Activated T-helper 2 cell treated with anti-CD3 and anti-CD28 coated beads, Interferon-gamma antibody, Interleukin-2, Interleukin-4, amounts not matched to agents 10 μg/mL and 5 μg/mL and 100 μg/mL, durations not matched to agents 14 hours and 24 hours and 36 hours (primary cell): Measurements from ENCODE around the gene DNAJC5. TPM values are rescaled to one million over a fixed set of nuclear protein-coding genes. Genes with fewer than 3 reads are reported as not detected.

ENCODE experiments used
- DNase-seq: peaks from one replicate; pipeline ENCODE4 v3.0.0; 2021; ENCODE audit warnings: low spot score
- H3K27ac Mint-ChIP-seq: one replicate; pipeline ENCODE4 v1.8.0; 2021; ENCODE audit warnings: mixed read lengths
- H3K27me3 Mint-ChIP-seq: one replicate; pipeline ENCODE4 v1.8.0; 2021; ENCODE audit warnings: low read depth, mixed read lengths
- H3K36me3 Mint-ChIP-seq: one replicate; pipeline ENCODE4 v1.8.0; 2021; ENCODE audit warnings: low read depth, mixed read lengths
- H3K4me1 Mint-ChIP-seq: one replicate; pipeline ENCODE4 v1.8.0; 2021; ENCODE audit warnings: low read depth, mixed read lengths
- H3K4me3 Mint-ChIP-seq: one replicate; pipeline ENCODE4 v1.8.0; 2021; ENCODE audit warnings: low read depth, mild to moderate bottlenecking, moderate library complexity, mixed read lengths
- H3K9me3 Mint-ChIP-seq: one replicate; pipeline ENCODE4 v1.8.0; 2021; ENCODE audit warnings: mixed read lengths
- intact Hi-C: fragments of 100-400 bp; cut with micrococcal nuclease; formaldehyde crosslinking; loops from one replicate; pipeline ENCODE4 v1.15.1; 2023
- total RNA-seq: library from RNA; stranded (reverse); gene quantifications from 2 replicates; pipeline ENCODE4 v1.2.3, GENCODE V29; 2022

Gene DNAJC5
- total RNA-seq, 1 donor from 2014 or later = 38.1 TPM

DNA sequence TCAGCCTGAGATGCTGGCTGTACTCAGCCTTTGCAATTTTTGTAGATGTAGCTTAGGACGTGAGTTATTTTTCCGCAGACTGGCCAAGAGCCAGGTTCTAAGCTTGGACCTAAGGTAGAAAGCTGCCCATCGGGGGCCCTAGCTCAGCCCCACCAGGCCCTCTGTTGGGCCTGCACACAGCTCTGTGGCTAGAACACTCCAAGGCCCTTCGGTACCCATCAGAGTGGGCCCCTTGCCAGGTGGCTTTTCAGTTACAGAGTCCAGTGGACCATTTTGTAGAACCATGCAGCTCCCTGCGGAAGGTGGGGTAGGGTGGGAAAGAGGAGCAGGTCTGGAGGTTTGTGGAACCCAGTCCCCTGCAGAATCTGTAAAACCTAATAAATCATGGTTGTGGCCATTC, 38.7 kb downstream of the DNAJC5 start:
- intact Hi-C loops = no loop called here
- Mint-ChIP-seq H3K4me3 (no peak overlapping the region), H3K9me3 (no peaks in the 10 kb centered on the region), H3K36me3 (peaks cover 53% of the 10 kb centered on the region), H3K27ac (no peak overlapping the region), H3K4me1 (no peaks in the 10 kb centered on the region), H3K27me3 (no peaks in the 10 kb centered on the region)
- no peak for DNase-seq

DNA sequence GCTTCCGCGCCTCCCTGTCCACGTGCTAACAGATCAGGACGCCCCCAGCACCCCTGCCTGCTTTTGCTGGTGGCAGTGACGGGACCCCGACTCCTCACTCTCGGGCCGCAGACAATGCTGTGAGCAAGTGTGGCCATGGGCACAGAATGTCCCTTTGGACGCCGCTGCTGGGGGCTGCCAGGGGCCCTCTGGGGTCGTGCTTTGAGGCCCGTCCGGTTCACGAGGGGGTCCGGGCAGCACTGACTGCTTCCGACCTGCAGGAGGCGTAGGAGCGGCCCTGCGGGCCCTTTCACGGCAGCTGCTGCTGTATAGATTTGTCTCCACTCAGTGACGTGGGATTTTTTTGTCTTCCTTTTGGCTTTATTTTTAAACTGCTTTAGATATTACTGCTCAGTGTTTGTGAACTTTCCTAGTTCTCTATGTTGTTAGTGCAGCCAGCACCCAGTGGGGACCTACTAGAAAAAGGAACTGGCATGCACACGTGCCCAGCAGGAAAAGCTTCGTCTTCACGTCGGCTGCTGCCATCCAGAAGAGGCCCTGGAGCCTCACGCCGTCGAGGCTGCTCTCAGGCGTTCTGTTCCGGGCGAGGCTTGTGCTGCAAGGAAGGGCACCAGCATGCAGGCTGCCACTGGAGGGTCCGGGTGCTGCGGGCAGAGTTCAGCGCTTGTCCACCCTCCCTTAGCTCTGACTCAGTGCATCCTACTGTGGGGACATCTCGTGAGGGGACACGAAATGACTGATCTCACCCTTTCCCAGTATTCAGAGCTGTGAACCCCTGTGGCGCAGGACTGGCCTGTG, 39.5 kb downstream of the DNAJC5 start:
- intact Hi-C loops = no loop called here
- no peaks in the 10 kb centered on the region for H3K27me3 Mint-ChIP-seq
- no peaks in the 10 kb centered on the region for H3K9me3 Mint-ChIP-seq
- H3K4me3 Mint-ChIP-seq = no peak overlapping the region
- H3K27ac Mint-ChIP-seq = no peak overlapping the region
- no peak for DNase-seq
- H3K4me1 Mint-ChIP-seq = no peaks in the 10 kb centered on the region
- peaks cover 48% of the 10 kb centered on the region for H3K36me3 Mint-ChIP-seq

DNA sequence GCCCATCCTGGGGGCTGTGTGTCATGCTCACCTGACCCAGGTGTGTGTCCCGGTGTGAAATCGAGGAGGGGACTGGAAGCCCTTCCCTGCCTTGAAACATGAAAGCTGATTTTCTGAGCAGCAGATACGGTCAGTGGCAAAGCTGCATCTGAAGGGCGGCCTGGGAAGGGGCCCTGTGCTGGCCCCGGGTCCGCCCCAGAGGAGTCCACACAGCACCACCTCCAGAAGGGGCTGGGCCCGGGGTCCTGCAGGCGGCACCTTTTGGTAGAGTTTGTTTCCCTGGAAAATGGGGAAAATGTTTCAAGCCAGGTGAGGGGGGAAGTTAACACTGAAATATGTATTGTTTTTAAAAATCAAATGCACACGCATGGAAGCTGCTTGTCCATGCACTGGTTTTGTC, 40.5 kb downstream of the DNAJC5 start:
- DNase-seq = no peak
- H3K9me3 Mint-ChIP-seq = no peaks in the 10 kb centered on the region
- intact Hi-C loops = no loop called here
- H3K27ac Mint-ChIP-seq = no peak overlapping the region
- peaks cover 43% of the 10 kb centered on the region for H3K36me3 Mint-ChIP-seq
- H3K4me3 Mint-ChIP-seq = no peak overlapping the region
- H3K27me3 Mint-ChIP-seq = no peaks in the 10 kb centered on the region
- no peaks in the 10 kb centered on the region for H3K4me1 Mint-ChIP-seq

DNA sequence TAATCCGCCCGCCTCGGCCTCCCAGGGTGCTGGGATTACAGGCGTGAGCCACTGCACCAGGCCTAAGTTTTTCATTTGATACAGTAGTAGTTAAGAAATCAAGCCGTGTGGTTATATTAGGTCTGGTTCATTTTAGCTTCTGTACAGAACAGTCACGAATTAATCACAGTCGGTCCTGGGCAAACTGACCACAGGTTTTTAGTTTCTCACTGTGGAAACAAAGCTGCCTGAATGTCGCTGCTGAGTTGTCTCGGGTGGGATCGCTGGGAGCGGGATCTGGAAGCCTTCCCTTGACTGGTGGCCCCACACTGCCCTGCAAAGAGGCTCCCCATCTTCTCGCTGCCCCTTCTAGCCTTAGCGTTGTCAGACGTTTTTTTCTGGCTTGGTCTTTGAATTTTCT, 42.7 kb downstream of the DNAJC5 start:
- H3K36me3 Mint-ChIP-seq = peaks cover 31% of the 10 kb centered on the region
- no peaks in the 10 kb centered on the region for H3K27me3 Mint-ChIP-seq
- no peaks in the 10 kb centered on the region for H3K9me3 Mint-ChIP-seq
- H3K27ac Mint-ChIP-seq = no peak overlapping the region
- DNase-seq = no peak
- H3K4me1 Mint-ChIP-seq = peaks cover 6% of the 10 kb centered on the region
- no peak overlapping the region for H3K4me3 Mint-ChIP-seq
- intact Hi-C loops = no loop called here

DNA sequence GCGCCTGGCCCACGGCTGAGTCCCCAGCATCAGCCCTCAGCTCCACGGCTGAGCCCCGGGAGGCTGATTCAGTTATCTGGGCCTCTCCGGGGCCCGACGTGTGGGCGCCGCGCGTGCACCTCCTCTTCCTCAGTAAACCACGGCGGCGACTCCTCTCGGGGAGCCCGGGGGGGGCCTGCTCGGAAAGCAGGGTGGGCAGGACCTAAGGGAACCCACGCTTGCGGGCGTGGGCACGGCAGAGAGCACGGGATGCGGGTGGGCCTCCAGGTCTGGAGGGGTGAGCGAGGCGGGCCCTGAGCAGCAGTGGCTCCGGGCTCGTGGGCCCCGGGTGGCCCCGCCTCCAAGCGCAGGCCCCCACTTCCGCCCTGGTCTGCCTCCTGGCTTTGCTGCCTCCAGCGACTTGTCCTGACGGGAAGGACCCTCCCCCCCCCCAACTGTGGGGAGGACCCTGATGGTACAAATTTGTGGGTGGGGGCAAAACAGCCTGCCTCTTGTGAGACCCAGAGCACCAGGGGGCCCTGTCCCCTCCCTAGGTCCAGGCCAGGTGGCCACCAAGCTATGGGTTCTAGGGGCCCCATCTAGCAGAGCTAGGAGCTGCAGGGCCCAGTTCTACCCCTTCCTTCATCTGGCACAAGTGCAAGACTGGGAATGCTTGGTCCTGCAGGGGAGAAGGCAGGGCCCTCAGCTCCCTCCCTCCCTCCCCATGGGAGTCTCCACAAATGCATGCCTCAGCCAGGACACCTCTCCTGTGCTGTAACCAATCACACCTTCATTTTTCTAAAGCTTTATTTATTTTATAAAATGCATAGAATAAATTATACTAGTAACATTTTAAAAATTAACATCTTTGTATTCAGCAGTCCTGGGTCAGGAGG, 44.4 kb downstream of the DNAJC5 start:
- Mint-ChIP-seq H3K4me3 (no peak overlapping the region), H3K4me1 (peaks cover 6% of the 10 kb centered on the region), H3K27ac (no peak overlapping the region), H3K9me3 (no peaks in the 10 kb centered on the region), H3K36me3 (peaks cover 32% of the 10 kb centered on the region), H3K27me3 (no peaks in the 10 kb centered on the region)
- no peak for DNase-seq
- intact Hi-C loops = no loop called here

DNA sequence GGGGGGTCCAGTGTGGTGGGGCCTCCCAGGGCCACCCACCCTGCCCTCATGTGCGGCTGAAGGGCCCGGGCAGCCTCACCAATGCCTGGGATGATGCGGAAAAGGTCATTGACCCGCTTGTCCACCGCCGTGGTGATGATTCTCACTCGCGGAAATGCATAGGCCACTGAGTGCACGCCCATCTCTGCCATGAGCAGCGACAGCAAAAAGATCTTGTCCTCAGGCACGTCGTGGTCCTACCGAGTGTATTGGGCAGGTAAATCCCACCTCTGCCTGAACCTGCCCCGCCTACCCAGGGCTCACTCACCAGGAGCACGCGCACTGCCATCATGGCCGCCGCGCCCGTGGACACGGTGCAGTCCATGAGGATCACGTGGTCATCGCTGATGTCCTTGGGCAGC, 45.1 kb downstream of the DNAJC5 start:
- peaks cover 6% of the 10 kb centered on the region for H3K4me1 Mint-ChIP-seq
- H3K27ac Mint-ChIP-seq = no peak overlapping the region
- H3K27me3 Mint-ChIP-seq = no peaks in the 10 kb centered on the region
- no peaks in the 10 kb centered on the region for H3K9me3 Mint-ChIP-seq
- peaks cover 28% of the 10 kb centered on the region for H3K36me3 Mint-ChIP-seq
- intact Hi-C loops = no loop called here
- DNase-seq = no peak
- no peak overlapping the region for H3K4me3 Mint-ChIP-seq

DNA sequence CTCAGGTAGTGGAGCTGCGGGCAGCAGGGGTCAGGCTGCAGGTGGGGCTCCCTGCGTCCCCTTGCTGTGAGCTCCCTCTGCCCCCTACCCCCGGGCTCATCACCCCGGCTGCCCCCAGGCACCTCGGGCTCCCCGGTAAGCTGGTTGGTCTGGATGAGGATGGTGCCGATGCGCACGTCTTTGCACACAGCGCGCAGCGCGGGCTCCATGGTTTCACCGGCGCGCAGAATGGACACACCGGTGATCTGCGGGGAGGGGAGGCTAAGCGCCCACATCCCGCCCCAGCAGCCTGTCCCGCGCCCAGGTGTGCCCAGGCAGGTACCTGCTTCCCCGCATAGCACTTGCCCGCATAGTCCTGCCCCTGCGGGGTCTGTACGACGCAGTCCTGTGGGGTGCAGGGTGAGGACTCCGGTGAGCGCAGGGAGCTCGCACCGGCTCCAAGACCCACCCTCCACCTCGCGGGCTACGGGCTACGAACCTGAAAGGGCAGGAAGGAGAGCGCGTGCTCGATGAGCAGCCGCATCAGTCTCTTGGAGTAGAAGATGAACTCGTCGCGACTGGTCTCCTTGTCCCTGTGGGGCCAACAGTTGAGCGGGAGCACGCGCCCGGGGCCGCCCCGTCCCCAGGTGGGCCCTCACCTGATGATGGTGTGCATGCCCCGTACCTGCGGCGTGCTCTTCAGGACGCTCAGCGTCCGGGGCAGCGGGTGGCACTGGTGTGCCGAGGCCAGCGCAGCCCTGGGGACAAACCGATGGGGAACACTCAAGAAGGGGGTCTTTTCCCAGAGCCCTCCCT, 45.7 kb downstream of the DNAJC5 start:
- peaks cover 6% of the 10 kb centered on the region for H3K4me1 Mint-ChIP-seq
- H3K4me3 Mint-ChIP-seq = no peak overlapping the region
- peaks cover 25% of the 10 kb centered on the region for H3K36me3 Mint-ChIP-seq
- DNase-seq = no peak
- intact Hi-C loops = no loop called here
- H3K9me3 Mint-ChIP-seq = no peaks in the 10 kb centered on the region
- H3K27me3 Mint-ChIP-seq = no peaks in the 10 kb centered on the region
- no peak overlapping the region for H3K27ac Mint-ChIP-seq

DNA sequence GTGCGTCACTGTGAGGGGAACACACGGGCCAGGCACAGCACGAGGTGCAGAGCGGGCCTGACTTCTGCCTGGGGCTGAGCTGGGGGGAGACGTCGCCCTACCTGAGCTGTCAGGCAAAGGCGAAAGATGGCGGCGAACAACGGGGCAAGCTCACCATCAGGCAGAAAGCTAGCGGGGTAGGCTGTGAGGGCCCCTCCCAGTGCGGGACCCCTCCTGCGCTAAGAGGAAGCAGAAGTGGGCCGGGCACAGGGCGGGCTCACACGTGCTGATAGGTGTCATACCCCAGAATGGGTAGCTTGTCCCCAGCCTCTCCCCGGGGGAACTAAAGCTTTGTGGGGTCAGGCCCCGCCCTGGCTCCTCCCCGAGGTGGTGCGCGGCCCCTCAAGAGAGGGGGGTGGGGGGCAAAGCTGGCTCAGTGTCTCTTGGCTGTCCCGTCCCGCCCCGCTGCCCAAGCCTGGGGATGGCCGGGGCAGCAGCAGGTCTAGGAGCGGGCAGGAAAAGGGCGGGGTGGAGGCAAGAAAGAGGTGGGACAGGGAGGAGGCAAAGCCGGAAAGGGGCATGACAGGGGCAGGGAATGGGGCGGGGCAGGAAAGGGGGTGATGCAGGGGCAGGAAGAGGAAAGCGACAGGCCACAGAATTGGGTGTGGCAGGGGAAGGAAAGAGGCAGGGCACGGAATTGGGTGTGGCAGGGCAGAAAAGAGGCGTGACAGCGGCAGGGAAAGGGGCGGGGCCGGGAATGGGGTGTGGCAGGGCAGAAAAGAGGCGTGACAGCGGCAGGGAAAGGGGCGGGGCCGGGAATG, 46.6 kb downstream of the DNAJC5 start:
- peak overlapping the region; percentile 60 for H3K27ac Mint-ChIP-seq
- H3K4me3 Mint-ChIP-seq = no peak overlapping the region
- intact Hi-C loops = no loop called here
- H3K36me3 Mint-ChIP-seq = peaks cover 20% of the 10 kb centered on the region
- H3K9me3 Mint-ChIP-seq = no peaks in the 10 kb centered on the region
- peak; percentile 85 for DNase-seq
- H3K4me1 Mint-ChIP-seq = peaks cover 6% of the 10 kb centered on the region
- no peaks in the 10 kb centered on the region for H3K27me3 Mint-ChIP-seq

DNA sequence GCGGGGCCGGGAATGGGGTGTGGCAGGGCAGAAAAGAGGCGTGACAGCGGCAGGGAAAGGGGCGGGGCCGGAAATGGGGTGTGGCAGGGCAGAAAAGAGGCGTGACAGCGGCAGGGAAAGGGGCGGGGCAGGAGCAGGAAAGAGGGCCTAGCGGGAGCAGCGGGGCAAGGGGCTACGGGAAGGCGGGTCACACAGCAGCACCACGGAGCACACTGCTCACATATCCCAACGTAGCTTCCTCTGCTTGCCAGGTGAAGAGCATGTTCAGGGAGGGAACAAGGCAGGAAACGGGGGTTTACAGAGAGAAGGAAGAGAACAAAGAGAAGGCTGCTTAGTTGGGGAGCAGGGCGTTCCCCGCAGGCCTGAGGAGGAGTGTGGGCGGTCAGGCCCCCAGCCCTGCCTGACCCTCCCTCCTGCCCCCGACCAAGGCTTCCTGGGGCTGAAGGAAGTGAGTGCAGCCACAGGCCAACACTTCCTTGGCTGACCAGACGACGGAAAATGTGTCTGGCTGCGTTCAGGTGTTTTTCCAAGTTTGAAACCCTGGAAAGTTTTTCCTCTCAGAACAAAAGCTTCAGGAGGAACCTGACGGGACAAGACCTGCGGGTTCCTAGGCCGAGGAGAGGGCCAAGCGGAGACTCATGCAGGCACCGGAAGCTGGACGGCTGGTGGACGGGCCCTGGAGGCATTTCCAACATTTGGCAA, 47.5 kb downstream of the DNAJC5 start:
- Mint-ChIP-seq H3K4me1 (peaks cover 12% of the 10 kb centered on the region), H3K36me3 (peaks cover 20% of the 10 kb centered on the region), H3K27me3 (no peaks in the 10 kb centered on the region), H3K27ac (no peak overlapping the region), H3K4me3 (no peak overlapping the region), H3K9me3 (no peaks in the 10 kb centered on the region)
- DNase-seq = peak; percentile 54
- intact Hi-C loops = no loop called here

DNA sequence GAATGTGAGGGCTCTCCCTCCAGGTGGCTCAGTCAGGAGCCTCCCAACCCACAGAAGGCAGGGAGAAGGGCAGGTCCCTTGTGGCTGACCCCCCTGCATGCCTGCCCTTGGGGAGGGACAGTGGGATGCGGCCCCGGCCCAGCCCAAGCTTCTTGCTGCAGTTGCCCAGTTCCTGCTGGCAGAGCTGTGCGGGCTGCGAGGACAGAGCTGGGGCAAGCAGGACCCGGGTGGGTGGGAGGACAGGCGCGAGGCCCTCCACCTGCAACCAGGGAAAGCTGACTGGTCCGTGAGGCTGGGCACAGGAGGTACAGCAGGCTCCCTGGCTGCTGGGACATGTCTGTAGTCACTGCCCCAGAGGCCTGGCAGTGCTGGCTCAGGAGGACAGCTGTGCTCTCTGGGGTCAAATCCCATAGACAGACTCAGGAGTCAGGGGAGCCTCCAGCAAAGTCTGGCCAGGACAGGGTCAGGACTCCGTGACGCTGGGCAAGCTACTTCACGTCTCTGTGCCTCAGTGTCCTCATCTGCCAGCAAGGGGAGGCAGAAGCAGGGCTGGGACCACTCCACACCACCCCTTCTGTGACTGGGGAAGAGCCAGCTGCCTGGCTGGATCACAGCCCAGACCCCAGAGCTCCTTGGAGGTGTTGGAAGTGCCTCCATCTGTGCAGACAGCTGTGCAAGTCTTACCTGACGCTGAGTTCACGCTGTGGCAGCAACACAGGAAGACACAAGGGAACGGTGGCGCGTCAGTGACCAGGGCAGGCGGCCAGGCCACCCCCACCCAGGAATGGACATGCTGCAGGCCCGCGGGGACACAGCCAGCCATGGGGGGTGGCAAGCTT, 48.3 kb downstream of the DNAJC5 start:
- Mint-ChIP-seq H3K9me3 (no peaks in the 10 kb centered on the region), H3K27ac (no peak overlapping the region), H3K36me3 (peaks cover 20% of the 10 kb centered on the region), H3K27me3 (no peaks in the 10 kb centered on the region), H3K4me3 (no peak overlapping the region), H3K4me1 (peaks cover 20% of the 10 kb centered on the region)
- intact Hi-C loops = no loop called here
- no peak for DNase-seq

DNA sequence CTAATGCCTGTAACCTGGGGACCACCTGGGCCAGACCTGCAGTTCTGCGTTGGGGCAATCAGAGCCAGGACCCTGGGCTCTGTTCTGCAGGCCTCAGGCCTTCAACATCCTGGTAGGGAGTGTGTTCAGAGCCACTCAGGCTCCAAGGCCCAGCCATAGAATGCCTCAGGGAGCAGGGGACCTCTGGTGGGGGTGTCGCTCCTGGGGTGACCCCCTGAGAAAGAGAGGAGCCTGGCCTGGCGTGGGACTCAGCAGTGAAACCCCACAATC, 48.8 kb downstream of the DNAJC5 start:
- Mint-ChIP-seq H3K9me3 (no peaks in the 10 kb centered on the region), H3K27ac (no peak overlapping the region), H3K27me3 (no peaks in the 10 kb centered on the region), H3K4me1 (peaks cover 24% of the 10 kb centered on the region), H3K4me3 (no peak overlapping the region), H3K36me3 (peaks cover 20% of the 10 kb centered on the region)
- intact Hi-C loops = no loop called here
- no peak for DNase-seq
